Panc1 (cell line): ENCODE measurements around the gene FZR1. TPM values are rescaled to one million over a fixed set of nuclear protein-coding genes. Genes with fewer than 3 reads are reported as not detected.

Source experiments
- ATAC-seq: fragments of 200-7000 bp; cut with Tn5 transposase; 2 replicates; pipeline ENCODE4 v1.9.1; 2020; ENCODE audit warnings: mild to moderate bottlenecking, moderate library complexity
- BruUV-seq: library from RNA; stranded (reverse); fragments of 400-500 nt; replicated peaks from 2 replicates; lab custom pipeline; 2021; lab: Mats Ljungman, UMichigan
- CTCF ChIA-PET: fragments of 300-600 bp; sonication (Branson Sonifier 250); formaldehyde crosslinking; loops from one replicate; lab custom pipeline; 2022; ENCODE audit warnings: antibody characterized with exemption; lab: Charles Lee
- POLR2A ChIA-PET: fragments of 300-600 bp; sonication (Branson Sonifier 250); formaldehyde crosslinking; loops from one replicate; lab custom pipeline; 2022; ENCODE audit warnings: antibody characterized with exemption; lab: Charles Lee
- DNase-seq: peaks from one replicate; pipeline ENCODE4 v3.0.0-alpha.2; 2010; ENCODE audit warnings: low read depth, low spot score
- H3K27ac ChIP-seq: 2 replicates; pipeline ENCODE4 v1.5.1; 2011; ENCODE audit warnings: mild to moderate bottlenecking, low read length, inconsistent platforms
- H3K27me3 ChIP-seq: fragments of 200-500 bp; sonication (Bioruptor generic); 2 replicates; pipeline ENCODE4 v1.6.0; 2014; ENCODE audit warnings: low read length, inconsistent platforms; ENCODE audit not compliant: control insufficient read depth, insufficient read depth
- H3K36me3 ChIP-seq: fragments of 200-500 bp; sonication (Bioruptor generic); 2 replicates; pipeline ENCODE4 v1.5.1; 2014; ENCODE audit warnings: inconsistent platforms, mild to moderate bottlenecking, low read length, moderate library complexity; ENCODE audit not compliant: control insufficient read depth, insufficient read depth
- H3K4me1 ChIP-seq: 2 replicates; pipeline ENCODE4 v1.5.1; 2011; ENCODE audit warnings: inconsistent platforms, mild to moderate bottlenecking, low read length, moderate library complexity; ENCODE audit not compliant: control insufficient read depth, insufficient read depth
- H3K4me3 ChIP-seq, 2 experiments: 2 replicates each; pipeline ENCODE4 v1.5.1; 2011 to 2012; ENCODE audit warnings: low read depth in 2 of 2, low read length in 2 of 2, mild to moderate bottlenecking in 2 of 2, inconsistent platforms in 1 of 2, moderate library complexity in 1 of 2
- H3K9me3 ChIP-seq: fragments of 200-500 bp; sonication (Bioruptor generic); 2 replicates; pipeline ENCODE4 v1.5.1; 2014; ENCODE audit warnings: low read depth, mild to moderate bottlenecking, inconsistent platforms, low read length, moderate library complexity; ENCODE audit not compliant: control insufficient read depth, insufficient read depth
- CTCF ChIP-seq: fragments of 450-650 bp; IDR thresholded peaks from 2 replicates; pipeline ENCODE4 v1.5.1; 2017; ENCODE audit warnings: mild to moderate bottlenecking
- POLR2AphosphoS5 ChIP-seq: IDR thresholded peaks from 2 replicates; pipeline ENCODE4 v1.6.1; 2012; ENCODE audit warnings: mild to moderate bottlenecking, low read depth, low read length, moderate library complexity
- REST ChIP-seq, 2 experiments: IDR thresholded peaks; 2 replicates each; pipeline ENCODE4 v1.6.1; 2011 to 2012; ENCODE audit warnings: low read depth in 2 of 2, control low read depth in 1 of 2, low read length in 1 of 2, mild to moderate bottlenecking in 1 of 2, moderate library complexity in 1 of 2; ENCODE audit not compliant: insufficient read depth in 1 of 2
- SIN3A ChIP-seq: IDR thresholded peaks from 2 replicates; pipeline ENCODE4 v1.6.1; 2012; ENCODE audit warnings: low read depth, mild to moderate bottlenecking, low read length, moderate library complexity, borderline replicate concordance; ENCODE audit not compliant: insufficient read depth
- TCF7L2 ChIP-seq: IDR thresholded peaks from 2 replicates; pipeline ENCODE4 v1.6.1; 2011; ENCODE audit warnings: mild to moderate bottlenecking, low read depth, low read length, inconsistent platforms
- in situ Hi-C: cut with HindIII; loops from 2 replicates; pipeline ENCODE4 v1.10.0; 2016; ENCODE audit warnings: low sequenced_read_pairs, low pct_unique_long_range_greater_than_20kb
- intact Hi-C: fragments of 100-400 bp; cut with micrococcal nuclease; formaldehyde crosslinking; loops from one replicate; pipeline ENCODE4 v1.10.0; 2022; ENCODE audit not compliant: unreplicated experiment
- total RNA-seq: library from RNA; stranded (reverse); gene quantifications from one replicate; pipeline ENCODE4 v1.2.1, GENCODE V29; 2021; ENCODE audit not compliant: unreplicated experiment

The FZR1 gene
- total RNA-seq, 1 experiment from 2014 or later = 48.7 TPM

- BruUV-seq = no TSS peak
- Histone ChIP-seq H3K27ac (no peak overlapping the region), H3K9me3 (no peaks in the 10 kb centered on the region), H3K4me3 (no peak overlapping the region), H3K27me3 (no peaks in the 10 kb centered on the region), H3K36me3 (no peaks in the 10 kb centered on the region), H3K4me1 (peaks cover 25% of the 10 kb centered on the region)
- intact Hi-C loops = no loop called here
- TF ChIP-seq TCF7L2 (no peak), CTCF (no peak), SIN3A (no peak), POLR2AphosphoS5 (no peak), REST (IDR thresholded peaks at IDR 0.05; ENCODE audit: insufficient read depth in 1 of 2, low read depth in 2 of 2, low read length in 1 of 2) (no peak)
- in situ Hi-C loops = no loop called here
- ATAC-seq (no peak), DNase-seq (no peak)
- POLR2A ChIA-PET = no interaction called here
- CTCF ChIA-PET = no interaction called here
Observed at GRCh38 chr19:3459965-3460582, 46.0 kb upstream of the FZR1 start.

- ATAC-seq (no peak), DNase-seq (no peak)
- Histone ChIP-seq H3K4me1 (peaks cover 6% of the 10 kb centered on the region), H3K36me3 (no peaks in the 10 kb centered on the region), H3K4me3 (no peak overlapping the region), H3K27me3 (no peaks in the 10 kb centered on the region), H3K27ac (no peak overlapping the region), H3K9me3 (no peaks in the 10 kb centered on the region)
- TSS peak; percentile 75 for BruUV-seq
- in situ Hi-C loops = no loop called here
- intact Hi-C loops = no loop called here
- no peak for TF ChIP-seq TCF7L2
- TF ChIP-seq SIN3A = no peak
- no peak for TF ChIP-seq POLR2AphosphoS5
- TF ChIP-seq CTCF = no peak
- no peak for TF ChIP-seq REST (IDR thresholded peaks at IDR 0.05; ENCODE audit: insufficient read depth in 1 of 2, low read depth in 2 of 2, low read length in 1 of 2)
- ChIA-PET CTCF (interaction anchor here (0.6 kb wide), 1 partner anchor 900 kb away, joined by 5 read pairs; no protein-coding TSS in a partner anchor), POLR2A (no interaction called here)
Observed at GRCh38 chr19:3462991-3463713, 43.0 kb upstream of the FZR1 start.
